ENCODE data around the gene RASL10B.

The RASL10B gene

GRCh38 chr17:35766489-35766877, 35.0 kb downstream of the RASL10B start:
- FAIRE-seq = no peak

GRCh38 chr17:35766903-35767510, 35.6 kb downstream of the RASL10B start:
- FAIRE-seq = no peak

GRCh38 chr17:35768797-35769196, 37.4 kb downstream of the RASL10B start:
- FAIRE-seq = no peak

GRCh38 chr17:35769895-35770486, 38.6 kb downstream of the RASL10B start:
- no peak for FAIRE-seq

GRCh38 chr17:35773129-35773528, 41.7 kb downstream of the RASL10B start:
- FAIRE-seq = no peak

- FAIRE-seq = no peak
Measured at GRCh38 chr17:35773679-35774425, 42.4 kb downstream of the RASL10B start.

GRCh38 chr17:35774499-35774898, 43.1 kb downstream of the RASL10B start:
- FAIRE-seq = no peak

- FAIRE-seq = no peak
Measured at GRCh38 chr17:35775039-35775438, 43.6 kb downstream of the RASL10B start.

- no peak for FAIRE-seq
Measured at GRCh38 chr17:35775583-35775982, 44.1 kb downstream of the RASL10B start.

- no peak for FAIRE-seq
Measured at GRCh38 chr17:35778641-35779196, 47.3 kb downstream of the RASL10B start.

GRCh38 chr17:35780950-35781349, 49.5 kb downstream of the RASL10B start:
- no peak for FAIRE-seq

GRCh38 chr17:35784895-35785294, 53.5 kb downstream of the RASL10B start:
- FAIRE-seq = no peak

- FAIRE-seq = no peak
Measured at GRCh38 chr17:35786941-35787432, 55.5 kb downstream of the RASL10B start.

GRCh38 chr17:35788477-35789368, 57.3 kb downstream of the RASL10B start:
- FAIRE-seq = no peak

GRCh38 chr17:35790841-35791240, 59.4 kb downstream of the RASL10B start:
- FAIRE-seq = no peak

GRCh38 chr17:35791681-35792350, 60.4 kb downstream of the RASL10B start:
- no peak for FAIRE-seq

All from A204.1 (cell line).